ENCODE results near the gene PRSS3. TPM values are rescaled to one million over a fixed set of nuclear protein-coding genes. Genes with fewer than 3 reads are reported as not detected.

PRSS3 gene
- total and polyA plus RNA-seq, 9 of the 15 experiments (the other 6 are each of a cell fraction or from before 2014, with no cell fraction given): 0.35 to 0.42 TPM; not detected in 7

DNA sequence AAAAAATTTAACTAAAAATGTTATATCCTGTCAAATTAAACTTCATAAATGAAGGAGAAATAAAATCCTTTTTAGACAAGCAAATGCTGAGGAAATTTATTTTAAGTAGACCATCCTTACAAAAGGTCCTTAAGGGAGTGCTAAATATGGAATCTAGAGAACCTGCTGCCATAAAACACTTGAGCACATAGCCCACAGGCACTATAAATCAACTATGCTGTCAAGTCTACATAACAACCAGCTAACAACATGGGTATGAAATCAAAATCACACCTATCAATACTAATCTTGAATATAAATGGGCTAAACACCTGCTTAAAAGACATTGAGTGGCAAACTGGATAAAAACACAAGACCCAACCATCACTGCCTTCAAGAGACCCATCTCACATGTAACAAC is 15.1 kb upstream of the PRSS3 start:
- Histone ChIP-seq H3K9me3 (replicated peaks; ENCODE audit: control insufficient read depth, insufficient read depth, low read depth, low read length) (no peaks in the 10 kb centered on the region), H2AFZ (ENCODE audit: low read depth, low read length) (no peak overlapping the region), H3K36me3 (ENCODE audit: control insufficient read depth, insufficient read depth, low read length) (no peaks in the 10 kb centered on the region), H3K4me1 (replicated peaks in 1 of 2; ENCODE audit: control insufficient read depth in 2 of 2, insufficient read depth in 2 of 2, low read length in 2 of 2) (no peaks in the 10 kb centered on the region; a peak in 1 of 5 replicates), H4K20me1 (replicated peaks; ENCODE audit: control insufficient read depth, insufficient read depth, low read length) (no peaks in the 10 kb centered on the region), H3K9me1 (ENCODE audit: control insufficient read depth, insufficient read depth, low read length) (no peaks in the 10 kb centered on the region), H3K27me3 (ENCODE audit: control insufficient read depth in 2 of 2, insufficient read depth in 2 of 2, low read length in 2 of 2) (no peaks in the 10 kb centered on the region), H3K9ac (ENCODE audit: insufficient read depth in 1 of 2, low read depth in 2 of 2, low read length in 2 of 2) (no peak overlapping the region), H3K4me3 (no peak overlapping the region), H3K79me2 (ENCODE audit: control insufficient read depth, insufficient read depth, low read length) (no peaks in the 10 kb centered on the region), H3K4me2 (ENCODE audit: insufficient read depth, low read length) (no peak overlapping the region), H3K27ac (ENCODE audit: extremely low read depth, low read depth, low read length) (no peak overlapping the region)
- no peak for TF ChIP-seq EHMT2 (IDR thresholded peaks at IDR 0.05)
- TF ChIP-seq, protein P1, sequence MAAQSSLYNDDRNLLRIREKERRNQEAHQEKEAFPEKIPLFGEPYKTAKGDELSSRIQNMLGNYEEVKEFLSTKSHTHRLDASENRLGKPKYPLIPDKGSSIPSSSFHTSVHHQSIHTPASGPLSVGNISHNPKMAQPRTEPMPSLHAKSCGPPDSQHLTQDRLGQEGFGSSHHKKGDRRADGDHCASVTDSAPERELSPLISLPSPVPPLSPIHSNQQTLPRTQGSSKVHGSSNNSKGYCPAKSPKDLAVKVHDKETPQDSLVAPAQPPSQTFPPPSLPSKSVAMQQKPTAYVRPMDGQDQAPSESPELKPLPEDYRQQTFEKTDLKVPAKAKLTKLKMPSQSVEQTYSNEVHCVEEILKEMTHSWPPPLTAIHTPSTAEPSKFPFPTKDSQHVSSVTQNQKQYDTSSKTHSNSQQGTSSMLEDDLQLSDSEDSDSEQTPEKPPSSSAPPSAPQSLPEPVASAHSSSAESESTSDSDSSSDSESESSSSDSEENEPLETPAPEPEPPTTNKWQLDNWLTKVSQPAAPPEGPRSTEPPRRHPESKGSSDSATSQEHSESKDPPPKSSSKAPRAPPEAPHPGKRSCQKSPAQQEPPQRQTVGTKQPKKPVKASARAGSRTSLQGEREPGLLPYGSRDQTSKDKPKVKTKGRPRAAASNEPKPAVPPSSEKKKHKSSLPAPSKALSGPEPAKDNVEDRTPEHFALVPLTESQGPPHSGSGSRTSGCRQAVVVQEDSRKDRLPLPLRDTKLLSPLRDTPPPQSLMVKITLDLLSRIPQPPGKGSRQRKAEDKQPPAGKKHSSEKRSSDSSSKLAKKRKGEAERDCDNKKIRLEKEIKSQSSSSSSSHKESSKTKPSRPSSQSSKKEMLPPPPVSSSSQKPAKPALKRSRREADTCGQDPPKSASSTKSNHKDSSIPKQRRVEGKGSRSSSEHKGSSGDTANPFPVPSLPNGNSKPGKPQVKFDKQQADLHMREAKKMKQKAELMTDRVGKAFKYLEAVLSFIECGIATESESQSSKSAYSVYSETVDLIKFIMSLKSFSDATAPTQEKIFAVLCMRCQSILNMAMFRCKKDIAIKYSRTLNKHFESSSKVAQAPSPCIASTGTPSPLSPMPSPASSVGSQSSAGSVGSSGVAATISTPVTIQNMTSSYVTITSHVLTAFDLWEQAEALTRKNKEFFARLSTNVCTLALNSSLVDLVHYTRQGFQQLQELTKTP (IDR thresholded peaks at IDR 0.05; ENCODE audit: low read depth in 1 of 2, partially characterized antibody in 2 of 2): no peak
- no peak for TF ChIP-seq HNRNPK (IDR thresholded peaks at IDR 0.05; ENCODE audit: low read depth, low read length, poor library complexity, severe bottlenecking)
- peak; percentile 10 for TF ChIP-seq MEIS2 (IDR thresholded peaks at IDR 0.05; ENCODE audit: partially characterized antibody)
- TF ChIP-seq TARDBP (IDR thresholded peaks at IDR 0.05): no peak
- in situ Hi-C loops (cut with MboI) (no loop called here), intact Hi-C loops (cut with micrococcal nuclease) (loop anchor here (10.0 kb wide), 1 partner anchor 75 kb away; no protein-coding TSS in a partner anchor)
- ATAC-seq (no peak), FAIRE-seq (no peak), DNase-seq (ENCODE audit: extremely low read depth in 1 of 4, low spot score in 3 of 4) (no peak)
- BruUV-seq (replicated peaks): no TSS peak
- ChIA-PET POLR2A (no interaction called here), CTCF (ENCODE audit: low intra/inter-chr PET ratio) (no interaction called here)
